Muscle layer of duodenum (tissue), 2 donors: ENCODE measurements around the gene ITCH.
A peak's percentile ranks its signal among the peaks of the same experiment; 100 is the strongest.
"Not testable (repeated sequence)": the region's sequence is repeated elsewhere in the genome, so short reads cannot be mapped to it uniquely, and the experiment has no call there.

Experiments
- H3K27ac ChIP-seq: one replicate; pipeline ENCODE4 v1.7.0; 2013; ENCODE audit warnings: mild to moderate bottlenecking, low read length
- H3K27me3 ChIP-seq: one replicate; pipeline ENCODE4 v1.7.0; 2013; ENCODE audit warnings: low read depth, mild to moderate bottlenecking, control low read depth, low read length
- H3K36me3 ChIP-seq, 2 donors: one replicate each; pipeline ENCODE4 v1.7.0; 2013; ENCODE audit warnings: low read length in 2 of 2, control low read depth in 1 of 2, mild to moderate bottlenecking in 1 of 2; ENCODE audit not compliant: insufficient read depth in 2 of 2, control insufficient read depth in 1 of 2
- H3K4me1 ChIP-seq, 2 donors: one replicate each; pipeline ENCODE4 v1.7.0; 2013; ENCODE audit warnings: low read length in 2 of 2, mild to moderate bottlenecking in 2 of 2, control low read depth in 1 of 2, moderate library complexity in 1 of 2; ENCODE audit not compliant: insufficient read depth in 2 of 2, control insufficient read depth in 1 of 2
- H3K4me3 ChIP-seq, 2 donors: one replicate each; pipeline ENCODE4 v1.7.0; 2013; ENCODE audit warnings: low read length in 2 of 2, low read depth in 1 of 2, mild to moderate bottlenecking in 1 of 2
- H3K9me3 ChIP-seq, 2 donors: one replicate each; pipeline ENCODE4 v1.7.0; 2013; ENCODE audit warnings: low read length in 2 of 2, control low read depth in 1 of 2, mild to moderate bottlenecking in 1 of 2; ENCODE audit not compliant: control insufficient read depth in 1 of 2
- donor health status: healthy.

The ITCH gene

GRCh38 chr20:34500823-34501222, 137.8 kb downstream of the ITCH start:
- Histone ChIP-seq H3K27ac (no peak overlapping the region), H3K27me3 (no peaks in the 10 kb centered on the region), H3K4me3 (no peak overlapping the region), H3K36me3 (peaks cover 11 to 41% of the 10 kb centered on the region in 2 donors), H3K4me1 (no peaks in the 10 kb centered on the region), H3K9me3 (peaks cover 4 to 5% of the 10 kb centered on the region in 2 donors)

GRCh38 chr20:34506480-34506879, 143.4 kb downstream of the ITCH start:
- H3K9me3 ChIP-seq = no peaks in the 10 kb centered on the region
- H3K27me3 ChIP-seq = no peaks in the 10 kb centered on the region
- no peak overlapping the region for H3K4me3 ChIP-seq
- no peak overlapping the region for H3K27ac ChIP-seq
- H3K36me3 ChIP-seq = peaks cover 24 to 34% of the 10 kb centered on the region in 2 donors
- peaks cover 0 to 7% of the 10 kb centered on the region in 2 donors for H3K4me1 ChIP-seq

- no peak overlapping the region for H3K4me3 ChIP-seq
- peaks cover 0 to 7% of the 10 kb centered on the region in 2 donors for H3K4me1 ChIP-seq
- no peak overlapping the region for H3K27ac ChIP-seq
- H3K27me3 ChIP-seq = no peaks in the 10 kb centered on the region
- peaks cover 20 to 31% of the 10 kb centered on the region in 2 donors for H3K36me3 ChIP-seq
- H3K9me3 ChIP-seq = no peaks in the 10 kb centered on the region
Observed at GRCh38 chr20:34507702-34508413, 144.8 kb downstream of the ITCH start.

- no peak overlapping the region for H3K27ac ChIP-seq
- H3K9me3 ChIP-seq = no peaks in the 10 kb centered on the region
- no peak overlapping the region for H3K4me3 ChIP-seq
- peaks cover 14 to 23% of the 10 kb centered on the region in 2 donors for H3K36me3 ChIP-seq
- peaks cover 6 to 13% of the 10 kb centered on the region in 2 donors for H3K4me1 ChIP-seq
- no peaks in the 10 kb centered on the region for H3K27me3 ChIP-seq
Observed at GRCh38 chr20:34510575-34510974, 147.5 kb downstream of the ITCH start.

GRCh38 chr20:34511891-34512265, 148.8 kb downstream of the ITCH start:
- Histone ChIP-seq H3K27me3 (no peaks in the 10 kb centered on the region), H3K27ac (no peak overlapping the region), H3K9me3 (no peaks in the 10 kb centered on the region), H3K36me3 (peaks cover 16% of the 10 kb centered on the region in 2 donors), H3K4me3 (no peak overlapping the region), H3K4me1 (peaks cover 6 to 11% of the 10 kb centered on the region in 2 donors)

- no peak overlapping the region for H3K27ac ChIP-seq
Observed at GRCh38 chr20:34512266-34512954, 149.3 kb downstream of the ITCH start.

DNA sequence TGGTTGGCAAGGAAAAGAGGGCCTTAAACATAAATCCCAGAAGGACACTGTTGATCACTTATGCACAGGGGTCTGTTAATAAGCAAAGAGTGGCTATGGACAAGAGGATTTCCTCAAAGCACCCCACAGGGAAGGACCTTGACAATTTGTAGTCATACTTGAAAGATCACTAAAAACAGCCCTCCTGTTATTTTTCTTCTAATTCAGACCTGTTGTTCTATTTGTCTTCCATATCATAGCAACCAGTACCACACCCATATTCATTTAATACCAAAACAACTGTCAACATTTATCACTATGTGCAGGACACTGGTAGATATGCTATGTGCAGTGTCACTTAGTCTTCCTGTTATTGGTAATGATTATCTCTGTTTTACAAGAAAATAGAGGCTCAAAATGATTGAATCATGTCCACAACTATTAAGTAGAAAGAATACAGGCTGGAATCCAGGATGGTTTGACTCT, 149.9 kb downstream of the ITCH start:
- Histone ChIP-seq H3K36me3 (peaks cover 10 to 16% of the 10 kb centered on the region in 2 donors), H3K9me3 (no peaks in the 10 kb centered on the region), H3K27me3 (no peaks in the 10 kb centered on the region), H3K4me1 (peaks cover 6 to 19% of the 10 kb centered on the region in 2 donors), H3K27ac (no peak overlapping the region), H3K4me3 (no peak overlapping the region)

More at GRCh38 chr20:34512266-34512954, 149.3 kb downstream of the ITCH start:
- H3K9me3 ChIP-seq = no peaks in the 10 kb centered on the region
- no peaks in the 10 kb centered on the region for H3K27me3 ChIP-seq
- peaks cover 6 to 14% of the 10 kb centered on the region in 2 donors for H3K4me1 ChIP-seq
- H3K4me3 ChIP-seq = no peak overlapping the region
- H3K36me3 ChIP-seq = peaks cover 16% of the 10 kb centered on the region in 2 donors

DNA sequence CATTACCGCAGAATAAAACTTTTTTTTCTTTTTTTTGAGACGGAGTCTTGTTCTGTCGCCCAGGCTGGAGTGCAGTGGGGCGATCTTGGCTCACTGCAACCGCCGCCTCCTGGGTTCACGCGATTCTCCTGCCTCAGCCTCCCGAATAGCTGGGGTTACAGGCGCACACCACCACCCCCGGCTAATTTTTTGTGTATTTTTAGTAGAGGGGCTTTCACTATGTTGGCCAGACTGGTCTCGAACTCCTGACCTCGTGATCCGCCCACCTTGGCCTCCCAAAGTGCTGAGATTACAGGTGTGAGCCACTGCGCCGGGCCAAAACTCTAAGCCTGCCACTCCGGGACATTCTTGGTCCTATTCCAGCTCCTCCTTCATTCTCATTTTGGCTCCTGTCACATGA, 151.0 kb downstream of the ITCH start:
- H3K9me3 ChIP-seq, H3K27me3 ChIP-seq, H3K27ac ChIP-seq, H3K4me3 ChIP-seq: not testable (repeated sequence)
- Histone ChIP-seq H3K4me1 (peaks cover 6 to 28% of the 10 kb centered on the region in 2 donors), H3K36me3 (peaks cover under 1 to 13% of the 10 kb centered on the region in 2 donors)

- Histone ChIP-seq H3K4me3 (peak overlapping the region; percentile 92 to 93), H3K27me3 (no peaks in the 10 kb centered on the region), H3K4me1 (peaks cover 6 to 28% of the 10 kb centered on the region in 2 donors), H3K27ac (peak overlapping the region; percentile 89), H3K9me3 (no peaks in the 10 kb centered on the region), H3K36me3 (peaks cover 0 to 7% of the 10 kb centered on the region in 2 donors)
Observed at GRCh38 chr20:34514897-34515483, 151.9 kb downstream of the ITCH start.

DNA sequence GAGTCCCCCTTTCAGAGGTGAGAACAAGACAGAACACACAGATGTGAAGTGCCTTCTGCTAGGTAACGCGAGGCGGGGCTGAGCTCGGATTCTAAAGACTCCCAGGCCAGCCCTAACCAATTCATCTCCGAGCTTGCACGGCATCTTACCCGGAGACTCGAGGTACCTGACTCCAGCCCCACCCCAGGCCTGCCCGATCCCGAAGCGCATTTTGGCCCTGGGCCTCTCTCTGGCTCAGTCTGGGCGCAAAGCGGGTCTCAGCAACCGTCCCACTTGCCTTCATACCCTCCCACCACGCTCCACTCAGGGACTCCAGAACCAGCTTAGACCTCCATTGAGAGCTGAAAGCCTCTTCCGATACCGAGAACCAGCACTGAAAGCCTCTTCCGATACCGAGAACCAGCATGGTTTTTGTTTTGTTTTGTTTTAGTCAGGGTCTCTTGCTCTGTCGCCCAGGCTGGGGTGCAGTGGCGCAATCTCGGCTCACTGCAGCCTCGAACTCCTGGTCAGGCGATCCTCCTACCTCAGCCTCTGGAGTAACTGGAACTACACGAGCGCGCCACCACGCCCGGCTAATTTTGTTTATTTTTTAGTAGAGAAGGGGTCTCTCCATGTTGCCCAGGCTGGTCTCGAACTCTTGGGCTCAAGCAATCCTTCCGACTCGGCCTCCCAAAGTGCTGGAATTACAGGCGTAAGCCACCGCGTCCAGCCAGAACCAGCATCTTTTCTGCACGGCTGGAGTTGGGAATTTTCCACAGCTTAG, 152.6 kb downstream of the ITCH start:
- Histone ChIP-seq H3K36me3 (peaks cover 0 to 7% of the 10 kb centered on the region in 2 donors), H3K4me1 (peaks cover 6 to 29% of the 10 kb centered on the region in 2 donors), H3K27me3 (no peaks in the 10 kb centered on the region)

More for the DNA sequence above, 152.6 kb downstream of the ITCH start:
- H3K4me3 ChIP-seq = peak overlapping the region; percentile 92 to 93
- no peaks in the 10 kb centered on the region for H3K9me3 ChIP-seq
- peak overlapping the region; percentile 89 for H3K27ac ChIP-seq
